H1 (cell line): ENCODE measurements around the gene ADAMTS1. TPM values are rescaled to one million over a fixed set of nuclear protein-coding genes. Genes with fewer than 3 reads are reported as not detected.

ENCODE experiments used
- polyA plus RNA-seq, 7 experiments: library from polyadenylated mRNA; depleted of rRNA in 3 of 7; stranded (reverse) in 5 of 7; unstranded in 2 of 7; fragments of >200 nt in 5 of 7; fragments of 200-250 nt in 2 of 7; gene quantifications; 1 replicate in 5 of 7; 2 replicates in 1 of 7; 4 replicates in 1 of 7; pipeline versions ENCODE4 v1.2.1 to v1.2.3, GENCODE V29; 2011 to 2013; ENCODE audit warnings: missing spikeins in 2 of 7, mixed read lengths in 2 of 7
- total RNA-seq: library from RNA; stranded (reverse); fragmentation: NEBNext Ultra II Directional; extraction: Animal tissue kit (Norgen Biotek cat#: 25700); gene quantifications from 2 replicates; pipeline ENCODE4 v1.2.1, GENCODE V29; 2021
- TF ChIP-seq, protein P1 (sequence below): IDR thresholded peaks from 2 replicates; pipeline ENCODE4 v1.6.1; 2011; ENCODE audit warnings: low read depth, mild to moderate bottlenecking, low read length; ENCODE audit not compliant: insufficient read depth

Gene ADAMTS1
- total and polyA plus RNA-seq, 2 of the 8 experiments (the other 6 are each of a cell fraction or from before 2014, with no cell fraction given), result 10.7 to 22.4 TPM

DNA sequence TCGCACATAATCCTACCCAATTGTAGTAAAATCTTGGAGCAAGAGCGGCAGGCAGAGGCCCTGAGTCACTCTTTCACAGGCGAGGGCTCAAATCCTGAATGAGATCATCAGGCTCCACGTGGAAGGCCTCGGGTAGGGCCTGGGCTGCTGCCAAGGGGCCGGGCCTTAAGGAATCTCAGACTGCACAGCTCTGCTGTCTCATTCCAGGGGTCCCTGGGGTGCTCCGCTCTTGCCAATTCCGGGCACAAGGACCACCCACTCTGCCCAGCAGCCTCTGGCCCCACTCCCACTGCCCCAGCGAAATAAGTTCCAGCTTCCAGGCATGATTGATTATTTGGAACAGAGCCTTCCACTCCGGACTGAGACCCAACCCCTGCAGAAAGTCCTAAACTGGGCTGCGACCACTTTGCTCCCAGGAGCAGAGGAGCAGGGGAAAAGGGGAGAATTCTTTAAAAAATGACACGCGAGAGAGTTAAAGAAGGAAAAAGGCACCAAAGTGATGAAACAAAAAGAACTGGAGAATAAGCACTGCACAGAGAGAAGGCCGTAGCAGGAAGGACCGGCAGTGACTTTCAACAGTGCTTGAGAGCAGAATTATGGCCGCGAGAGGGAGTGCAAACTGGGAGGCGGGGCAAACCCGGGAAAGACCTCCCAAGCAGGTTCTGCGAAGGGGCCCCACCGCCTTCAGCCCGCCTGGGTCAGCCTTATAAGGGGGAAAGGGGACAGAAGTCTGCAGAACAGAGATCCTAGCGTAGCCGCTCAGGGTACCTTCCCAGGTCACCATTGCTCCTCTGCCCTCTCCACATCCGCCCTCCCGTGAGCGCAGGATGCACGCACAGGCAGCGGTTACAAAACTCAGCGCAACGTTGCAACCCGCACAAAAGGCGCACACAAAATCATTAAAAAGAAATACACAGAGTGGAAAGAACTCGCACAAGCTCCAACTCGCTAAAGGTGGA lies 2.0 kb downstream of the ADAMTS1 start (continued):
- TF ChIP-seq, protein P1, sequence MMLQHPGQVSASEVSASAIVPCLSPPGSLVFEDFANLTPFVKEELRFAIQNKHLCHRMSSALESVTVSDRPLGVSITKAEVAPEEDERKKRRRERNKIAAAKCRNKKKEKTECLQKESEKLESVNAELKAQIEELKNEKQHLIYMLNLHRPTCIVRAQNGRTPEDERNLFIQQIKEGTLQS, result no peak
